ENCODE data around the gene DNAJB14.
A peak's percentile ranks its signal among the peaks of the same experiment; 100 is the strongest.

DNAJB14 gene

GRCh38 chr4:99943904-99944437 is 2.4 kb downstream of the DNAJB14 start:
- DNase-seq = no peak

- no peak for DNase-seq
Observed at GRCh38 chr4:99938243-99938753, 8.1 kb downstream of the DNAJB14 start.

- no peak for DNase-seq
Observed at GRCh38 chr4:99934891-99935290, 11.5 kb downstream of the DNAJB14 start.

GRCh38 chr4:99927566-99927965 is 18.9 kb downstream of the DNAJB14 start:
- DNase-seq = no peak

- DNase-seq = no peak
Observed at GRCh38 chr4:99921174-99921573, 25.2 kb downstream of the DNAJB14 start.

GRCh38 chr4:99918656-99919055 is 27.8 kb downstream of the DNAJB14 start:
- DNase-seq = no peak

GRCh38 chr4:99917575-99917974 is 28.8 kb downstream of the DNAJB14 start:
- DNase-seq = no peak

GRCh38 chr4:99915449-99915848 is 31.0 kb downstream of the DNAJB14 start:
- DNase-seq = no peak

- no peak for DNase-seq
Observed at GRCh38 chr4:99894998-99895397, 51.4 kb downstream of the DNAJB14 start.

- DNase-seq = peak; percentile 66
Observed at GRCh38 chr4:99894161-99894997, 52.0 kb downstream of the DNAJB14 start, which contains the start of gene LAMTOR3. Gene LAMTOR3 (minus strand): TSS chr4:99894427. CDS start chr4:99893963, 464 bp downstream.

- no peak for DNase-seq
Observed at GRCh38 chr4:99893839-99894160, 52.6 kb downstream of the DNAJB14 start.

GRCh38 chr4:99893029-99893428 is 53.4 kb downstream of the DNAJB14 start:
- DNase-seq = no peak

GRCh38 chr4:99891351-99891750 is 55.1 kb downstream of the DNAJB14 start:
- DNase-seq = no peak

GRCh38 chr4:99887837-99888236 is 58.6 kb downstream of the DNAJB14 start:
- no peak for DNase-seq

GRCh38 chr4:99886146-99886545 is 60.3 kb downstream of the DNAJB14 start:
- no peak for DNase-seq

- no peak for DNase-seq
Observed at GRCh38 chr4:99885687-99886086, 60.7 kb downstream of the DNAJB14 start.

GRCh38 chr4:99885063-99885664 is 61.3 kb downstream of the DNAJB14 start:
- DNase-seq = no peak

- DNase-seq = no peak
Observed at GRCh38 chr4:99879458-99879857, 67.0 kb downstream of the DNAJB14 start.

- DNase-seq = no peak
Observed at GRCh38 chr4:99878604-99879003, 67.8 kb downstream of the DNAJB14 start.

GRCh38 chr4:99876946-99877345 is 69.5 kb downstream of the DNAJB14 start:
- DNase-seq = no peak

GRCh38 chr4:99875071-99875470 is 71.3 kb downstream of the DNAJB14 start:
- no peak for DNase-seq

GRCh38 chr4:99872570-99872969 is 73.8 kb downstream of the DNAJB14 start:
- no peak for DNase-seq

- no peak for DNase-seq
Observed at GRCh38 chr4:99868126-99868596, 78.3 kb downstream of the DNAJB14 start.

- no peak for DNase-seq
Observed at GRCh38 chr4:99863804-99864203, 82.6 kb downstream of the DNAJB14 start.

Measured in T1000 (cell line).